Measurements from ENCODE around the gene DEPDC1B.
"Not testable (repeated sequence)": the region's sequence is repeated elsewhere in the genome, so short reads cannot be mapped to it uniquely, and the experiment has no call there.

Gene DEPDC1B

GRCh38 chr5:60639544-60639943 is 60.4 kb downstream of the DEPDC1B start:
- no peak for DNase-seq

DNA sequence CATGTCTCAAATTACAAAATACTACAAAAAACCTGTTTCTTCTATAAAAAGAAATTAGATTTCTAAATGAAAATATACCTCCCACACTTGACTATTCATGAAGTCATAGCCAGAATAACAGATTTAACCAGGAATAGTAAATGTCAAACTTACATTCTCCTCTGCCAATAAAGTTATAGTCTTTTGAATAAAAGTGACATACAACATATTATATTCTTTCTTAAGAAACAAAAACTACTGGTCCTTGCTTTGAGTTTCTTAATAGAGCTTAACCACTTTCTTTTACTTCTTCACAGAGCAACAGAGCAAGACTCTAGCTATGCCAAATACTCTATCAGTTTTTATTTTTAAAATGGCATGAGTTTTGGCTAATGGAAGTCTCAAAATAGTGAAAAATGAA is 61.7 kb downstream of the DEPDC1B start:
- no peak for DNase-seq

DNA sequence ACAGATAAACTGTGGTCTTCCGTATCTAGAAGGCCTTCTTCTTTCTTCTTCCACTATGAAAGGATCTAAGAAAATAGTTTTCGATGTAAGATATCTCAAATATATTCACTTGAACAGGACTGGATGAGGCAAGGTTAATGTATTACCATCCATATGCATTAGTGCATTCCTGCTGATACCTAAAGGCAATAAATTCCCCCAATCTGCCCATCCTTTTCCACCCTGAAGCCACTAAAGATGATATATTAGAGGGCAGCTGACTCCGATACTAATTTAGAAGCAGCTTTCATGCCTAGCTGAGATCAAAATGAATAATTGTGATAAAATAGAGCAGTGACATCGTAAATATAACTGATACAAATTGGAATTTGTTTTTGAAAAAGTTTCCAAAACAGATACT is 63.3 kb downstream of the DEPDC1B start:
- DNase-seq = no peak

- DNase-seq = no peak
Observed at GRCh38 chr5:60636001-60636400, 64.0 kb downstream of the DEPDC1B start.

- DNase-seq = no peak
Observed at GRCh38 chr5:60634051-60634450, 65.9 kb downstream of the DEPDC1B start.

DNA sequence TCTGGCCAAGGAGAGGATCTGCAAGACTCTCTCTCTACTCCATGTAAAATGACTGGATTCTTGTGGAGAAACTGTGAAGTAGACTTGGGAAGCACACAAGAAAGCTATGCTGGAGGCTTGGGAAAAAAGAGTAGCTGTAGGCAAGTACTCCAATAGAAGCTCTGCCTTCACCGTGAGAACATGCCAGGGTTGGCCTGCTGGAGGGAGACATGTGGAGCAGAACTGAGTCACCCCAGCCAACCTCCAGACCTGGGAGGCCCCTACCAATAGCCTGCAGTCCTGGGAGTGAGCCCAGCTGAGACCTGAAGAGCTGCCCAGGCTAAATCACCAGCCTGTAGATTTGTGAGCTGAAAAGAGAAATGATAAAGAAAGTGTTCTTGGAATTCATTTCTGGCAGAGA is 66.6 kb downstream of the DEPDC1B start:
- no peak for DNase-seq

GRCh38 chr5:60632153-60632552 is 67.8 kb downstream of the DEPDC1B start:
- no peak for DNase-seq

DNA sequence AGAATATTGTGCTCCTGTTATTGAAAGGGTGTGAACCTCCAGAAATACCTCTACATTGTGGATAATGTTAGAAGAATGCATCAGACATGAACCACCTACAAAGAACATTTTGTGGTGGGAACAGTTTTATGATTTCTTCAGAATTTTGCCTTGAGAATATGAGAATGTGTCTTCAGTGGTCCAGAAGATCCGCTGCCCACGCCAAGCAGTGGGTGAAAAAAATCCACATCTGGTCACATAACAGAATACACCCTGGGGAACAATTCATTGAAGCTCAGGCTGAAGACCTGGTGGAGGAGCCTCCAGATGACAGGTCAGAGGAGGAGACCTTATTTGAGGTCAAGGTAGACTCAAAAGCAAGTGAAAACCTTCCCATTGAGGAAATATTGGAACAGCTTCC is 69.1 kb downstream of the DEPDC1B start:
- no peak for DNase-seq

DNA sequence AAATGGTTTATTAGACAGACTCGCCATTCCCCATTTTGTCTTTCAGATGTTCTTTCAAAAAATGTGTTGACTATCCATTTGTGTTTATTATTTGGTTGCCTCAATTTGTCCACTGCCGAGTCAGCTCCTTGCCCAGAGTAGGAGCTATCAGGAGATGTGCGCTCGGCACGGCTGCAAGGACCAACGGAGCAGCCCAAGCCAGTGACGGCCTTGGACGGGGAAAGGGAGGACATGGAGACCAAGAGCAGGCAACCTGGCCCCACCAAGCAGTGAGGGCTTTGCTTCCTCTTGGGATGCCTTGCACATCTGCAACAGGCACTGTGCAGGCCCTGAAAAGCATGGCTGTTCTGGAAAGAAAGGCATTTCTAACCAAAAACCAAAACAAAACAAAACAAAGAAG is 69.8 kb downstream of the DEPDC1B start:
- no peak for DNase-seq

GRCh38 chr5:60624875-60625274 is 75.1 kb downstream of the DEPDC1B start:
- DNase-seq = not testable (repeated sequence)

- DNase-seq = not testable (repeated sequence)
Observed at GRCh38 chr5:60620752-60621151, 79.2 kb downstream of the DEPDC1B start.

- no peak for DNase-seq
Observed at GRCh38 chr5:60613826-60614225, 86.1 kb downstream of the DEPDC1B start.

- no peak for DNase-seq
Observed at GRCh38 chr5:60611099-60611740, 88.7 kb downstream of the DEPDC1B start.

DNA sequence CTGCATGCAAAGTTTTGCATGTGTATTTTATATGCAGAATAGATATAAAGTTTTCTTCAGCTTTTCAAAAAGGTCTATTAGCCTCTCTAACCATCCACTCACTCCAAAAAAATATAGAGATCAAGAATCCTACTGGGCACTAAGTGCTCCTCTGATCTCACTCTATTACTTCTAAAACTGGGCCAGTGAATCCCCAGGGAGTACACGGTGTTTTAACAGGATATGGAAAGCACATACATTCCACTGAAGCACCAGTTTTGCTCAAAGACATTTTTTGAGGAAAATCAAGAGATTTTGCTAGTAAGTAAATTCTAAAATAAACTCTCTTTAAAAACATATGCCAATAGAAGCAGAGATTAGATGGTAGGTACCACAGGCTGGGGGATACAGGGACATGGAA is 95.2 kb downstream of the DEPDC1B start:
- no peak for DNase-seq

- no peak for DNase-seq
Observed at GRCh38 chr5:60598424-60598823, 101.5 kb downstream of the DEPDC1B start.

GRCh38 chr5:60597572-60598320 is 102.2 kb downstream of the DEPDC1B start:
- no peak for DNase-seq

GRCh38 chr5:60594715-60595477 is 105.1 kb downstream of the DEPDC1B start:
- no peak for DNase-seq

GRCh38 chr5:60590172-60590571 is 109.8 kb downstream of the DEPDC1B start:
- DNase-seq = no peak

DNA sequence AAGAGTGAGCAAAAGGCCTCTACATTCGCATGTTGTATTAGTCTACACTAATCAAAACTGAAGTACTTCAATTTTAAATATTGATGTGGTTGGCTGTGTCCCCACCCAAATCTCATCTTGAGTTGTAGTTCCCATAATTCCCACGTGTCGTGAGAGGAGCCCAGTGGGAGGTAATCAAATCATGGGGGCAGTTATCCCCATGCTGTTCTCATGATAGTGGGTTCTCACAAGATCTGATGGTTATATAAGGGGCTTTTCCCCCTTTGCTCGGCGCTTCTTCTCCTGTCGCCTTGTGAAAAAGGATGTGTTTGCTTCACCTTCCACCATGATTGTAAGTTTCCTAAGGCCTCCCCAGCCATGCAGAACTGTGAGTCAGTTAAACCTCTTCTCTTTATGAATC is 112.7 kb downstream of the DEPDC1B start:
- not testable (repeated sequence) for DNase-seq

- DNase-seq = no peak
Observed at GRCh38 chr5:60586307-60586901, 113.6 kb downstream of the DEPDC1B start.

GRCh38 chr5:60585618-60586017 is 114.3 kb downstream of the DEPDC1B start:
- DNase-seq = no peak

GRCh38 chr5:60584304-60584703 is 115.7 kb downstream of the DEPDC1B start:
- DNase-seq = no peak

DNA sequence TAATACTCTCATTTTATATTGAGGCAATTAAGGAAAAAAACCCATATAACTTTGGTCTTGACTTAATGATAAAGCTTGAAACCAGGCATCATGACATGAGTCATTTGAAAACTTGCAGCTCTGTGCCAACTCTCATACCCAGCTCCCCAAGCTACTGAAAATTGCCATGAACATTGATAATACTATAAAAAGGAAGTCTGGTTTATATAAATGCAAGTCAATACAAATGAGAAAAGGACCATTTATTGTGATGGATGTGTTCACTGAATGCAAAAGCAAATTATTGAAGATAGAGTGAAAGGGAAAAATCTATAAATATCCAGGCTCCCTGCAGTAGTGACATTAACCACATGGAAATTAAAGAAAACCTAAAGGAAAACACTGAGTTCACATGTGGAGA is 116.3 kb downstream of the DEPDC1B start:
- no peak for DNase-seq

DNA sequence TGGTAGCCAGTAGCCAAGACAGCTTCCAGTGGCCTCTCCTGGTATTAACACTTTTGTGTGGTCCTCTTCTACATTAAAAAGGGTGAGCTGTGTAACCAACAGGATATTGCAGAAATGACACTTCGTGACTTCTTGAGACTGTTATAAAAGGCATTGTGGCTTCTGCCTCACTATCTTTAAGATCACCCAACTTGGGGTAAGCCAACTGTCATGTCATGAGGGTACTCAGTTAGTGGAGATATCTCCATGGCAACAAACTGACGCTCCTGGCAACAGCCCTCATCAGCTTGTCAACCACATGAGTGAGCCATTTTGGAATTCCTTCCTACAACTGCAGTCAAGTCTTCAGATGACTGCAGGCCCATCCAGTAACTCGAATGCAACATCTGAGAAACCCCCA is 121.7 kb downstream of the DEPDC1B start:
- no peak for DNase-seq

Measured in NCI-H1092 (cell line).